H1 (cell line): ENCODE data around the gene ZMIZ1. TPM values are rescaled to one million over a fixed set of nuclear protein-coding genes. Genes with fewer than 3 reads are reported as not detected.

Experiments used
- CTCF ChIA-PET: fragments of 300-600 bp; sonication (Branson Sonifier 250); formaldehyde crosslinking; loops from one replicate; lab custom pipeline; 2021; ENCODE audit not compliant: partially characterized antibody; lab: Charles Lee
- POLR2A ChIA-PET: fragments of 300-600 bp; sonication (Branson Sonifier 250); formaldehyde crosslinking; loops from one replicate; lab custom pipeline; 2021; ENCODE audit warnings: inconsistent platforms; ENCODE audit not compliant: partially characterized antibody; lab: Charles Lee
- DNase-seq, 2 experiments: peaks; one replicate each; pipeline versions ENCODE4 v3.0.0 to v3.0.0-alpha.2; 2010 to 2022; ENCODE audit warnings: low spot score in 2 of 2, low read depth in 1 of 2, mixed read lengths in 1 of 2
- FAIRE-seq: peaks from 2 replicates; lab custom pipeline; 2011; peaks lifted over from hg19 to GRCh38; lab: Jason Lieb, UNC
- H2AFZ ChIP-seq: 2 replicates; pipeline ENCODE4 v1.8.1; 2012; ENCODE audit warnings: low read length, inconsistent platforms
- H2AK5ac ChIP-seq: 2 replicates; pipeline ENCODE4 v1.6.1; 2013; ENCODE audit warnings: low read depth, low read length
- H2BK120ac ChIP-seq: replicated peaks from 2 replicates; pipeline ENCODE3; 2013; ENCODE audit warnings: low read depth, low read length, inconsistent platforms
- H2BK12ac ChIP-seq: 2 replicates; pipeline ENCODE4 v1.6.1; 2013; ENCODE audit warnings: low read depth, low read length
- H2BK15ac ChIP-seq: 2 replicates; pipeline ENCODE4 v1.6.1; 2013; ENCODE audit warnings: low read length
- H2BK20ac ChIP-seq: 2 replicates; pipeline ENCODE4 v1.6.1; 2013; ENCODE audit warnings: low read length
- H2BK5ac ChIP-seq: 2 replicates; pipeline ENCODE4 v1.6.1; 2013; ENCODE audit warnings: low read depth, low read length
- H3K14ac ChIP-seq: 2 replicates; pipeline ENCODE4 v1.6.1; 2013; ENCODE audit warnings: inconsistent platforms; ENCODE audit not compliant: insufficient read length
- H3K18ac ChIP-seq: 2 replicates; pipeline ENCODE4 v1.6.1; 2013; ENCODE audit warnings: low read length; ENCODE audit errors: extremely low read depth
- H3K23ac ChIP-seq: 2 replicates; pipeline ENCODE4 v1.6.1; 2013; ENCODE audit warnings: inconsistent platforms; ENCODE audit not compliant: insufficient read length
- H3K23me2 ChIP-seq: 2 replicates; pipeline ENCODE4 v1.6.1; 2013; ENCODE audit warnings: low read depth, low read length
- H3K27ac ChIP-seq: 2 replicates; pipeline ENCODE4 v1.6.1; 2011; ENCODE audit warnings: low read depth, low read length, inconsistent platforms
- H3K27me3 ChIP-seq, 4 experiments: replicated peaks in 1 of 4; 1 replicate in 1 of 4; 2 replicates in 3 of 4; pipeline versions ENCODE4 v1.6.1 to v1.8.1; 2011 to 2013; ENCODE audit warnings: low read length in 3 of 4, mild to moderate bottlenecking in 3 of 4, inconsistent platforms in 2 of 4, mixed read lengths in 2 of 4, moderate library complexity in 1 of 4; ENCODE audit not compliant: control insufficient read depth in 3 of 4, insufficient read depth in 3 of 4; ENCODE audit errors: extremely low read depth in 1 of 4
- H3K36me3 ChIP-seq, 4 experiments: 2 replicates each; pipeline versions ENCODE4 v1.6.1 to v1.8.1; 2011 to 2013; ENCODE audit warnings: mild to moderate bottlenecking in 4 of 4, low read length in 3 of 4, moderate library complexity in 2 of 4, control low read depth in 1 of 4, inconsistent platforms in 1 of 4; ENCODE audit not compliant: insufficient read depth in 4 of 4, control insufficient read depth in 2 of 4
- H3K4ac ChIP-seq: replicated peaks from 2 replicates; pipeline ENCODE3; 2013; ENCODE audit warnings: low read length, low read depth, mixed read lengths, inconsistent platforms; ENCODE audit not compliant: insufficient read length
- H3K4me1 ChIP-seq, 4 experiments: replicated peaks in 1 of 4; 1 replicate in 1 of 4; 2 replicates in 3 of 4; pipeline versions ENCODE4 v1.6.1 to v1.8.1; 2011 to 2013; ENCODE audit warnings: low read length in 3 of 4, inconsistent platforms in 2 of 4, mixed read lengths in 1 of 4; ENCODE audit not compliant: insufficient read depth in 4 of 4, control insufficient read depth in 3 of 4
- H3K4me2 ChIP-seq, 2 experiments: 2 replicates each; pipeline versions ENCODE4 v1.6.1 to v1.8.1; 2011 to 2013; ENCODE audit warnings: low read depth in 2 of 2, low read length in 2 of 2, control low read depth in 1 of 2, inconsistent platforms in 1 of 2, mild to moderate bottlenecking in 1 of 2; ENCODE audit not compliant: insufficient read depth in 1 of 2
- H3K4me3 ChIP-seq, 4 experiments: fragments of 200-600, 300-600 bp in 1 of 4; sonication (generic), shearing (Covaris generic), sonication (Bioruptor Twin) in 1 of 4; 2 replicates each; pipeline versions ENCODE4 v1.5.1 to v1.8.1; 2011 to 2016; ENCODE audit warnings: low read length in 4 of 4, low read depth in 3 of 4, control low read depth in 2 of 4, inconsistent platforms in 2 of 4, mild to moderate bottlenecking in 2 of 4, mixed read lengths in 1 of 4, moderate library complexity in 1 of 4; ENCODE audit not compliant: insufficient read depth in 2 of 4; ENCODE audit errors: extremely low read depth in 1 of 4
- H3K56ac ChIP-seq: replicated peaks from 2 replicates; pipeline ENCODE3; 2013; ENCODE audit warnings: low read depth, mild to moderate bottlenecking, mixed read lengths, low read length, inconsistent platforms; ENCODE audit not compliant: insufficient read length
- H3K79me1 ChIP-seq: 2 replicates; pipeline ENCODE4 v1.6.1; 2013; ENCODE audit warnings: low read depth, low read length, control low read depth
- H3K79me2 ChIP-seq, 2 experiments: 2 replicates each; pipeline versions ENCODE4 v1.6.1 to v1.8.1; 2012 to 2013; ENCODE audit warnings: low read length in 2 of 2, mild to moderate bottlenecking in 2 of 2, inconsistent platforms in 1 of 2; ENCODE audit not compliant: insufficient read depth in 2 of 2, control insufficient read depth in 1 of 2
- H3K9ac ChIP-seq, 4 experiments: replicated peaks in 1 of 4; 1 replicate in 1 of 4; 2 replicates in 3 of 4; pipeline versions ENCODE4 v1.6.1 to v1.8.1; 2011 to 2013; ENCODE audit warnings: low read depth in 3 of 4, low read length in 3 of 4, control low read depth in 2 of 4, mild to moderate bottlenecking in 2 of 4, moderate library complexity in 2 of 4, inconsistent platforms in 1 of 4; ENCODE audit errors: extremely low read depth in 1 of 4
- H3K9me3 ChIP-seq, 2 experiments: 2 replicates each; pipeline versions ENCODE4 v1.6.1 to v1.8.1; 2012 to 2013; ENCODE audit warnings: mild to moderate bottlenecking in 2 of 2, moderate library complexity in 2 of 2, control low read depth in 1 of 2, inconsistent platforms in 1 of 2, low read depth in 1 of 2, low read length in 1 of 2, mixed read lengths in 1 of 2; ENCODE audit not compliant: insufficient read depth in 2 of 2
- H4K20me1 ChIP-seq, 2 experiments: replicated peaks in 1 of 2; 2 replicates each; pipeline versions ENCODE3 to v1.8.1; 2011 to 2013; ENCODE audit warnings: inconsistent platforms in 2 of 2, low read length in 2 of 2, mild to moderate bottlenecking in 1 of 2; ENCODE audit not compliant: insufficient read depth in 2 of 2, control insufficient read depth in 1 of 2
- H4K5ac ChIP-seq: 2 replicates; pipeline ENCODE4 v1.6.1; 2013; ENCODE audit warnings: low read length, low read depth, mixed read lengths, inconsistent platforms; ENCODE audit not compliant: insufficient read length
- H4K8ac ChIP-seq: 2 replicates; pipeline ENCODE4 v1.8.0; 2013; ENCODE audit warnings: mild to moderate bottlenecking, moderate library complexity, low read length, inconsistent platforms; ENCODE audit not compliant: insufficient read depth; ENCODE audit errors: extremely low read depth
- H4K91ac ChIP-seq: replicated peaks from 2 replicates; pipeline ENCODE3; 2013; ENCODE audit warnings: low read length, mixed read lengths, inconsistent platforms; ENCODE audit not compliant: insufficient read length
- CHD2 ChIP-seq: IDR thresholded peaks from 2 replicates; pipeline ENCODE4 v1.6.1; 2012; ENCODE audit warnings: low read length, improper control_type of control experiment
- CREB1 ChIP-seq: IDR thresholded peaks from 2 replicates; pipeline ENCODE4 v1.6.1; 2012; ENCODE audit warnings: inconsistent platforms
- EP300 ChIP-seq, 2 experiments: IDR thresholded peaks; 1 replicate in 1 of 2; 2 replicates in 1 of 2; pipeline ENCODE4 v1.6.1; 2011 to 2012; ENCODE audit warnings: low read depth in 2 of 2, low read length in 2 of 2, mild to moderate bottlenecking in 2 of 2, borderline replicate concordance in 1 of 2, inconsistent platforms in 1 of 2, moderate library complexity in 1 of 2
- HDAC6 ChIP-seq: IDR thresholded peaks from one replicate; pipeline ENCODE4 v1.7.1; 2012; ENCODE audit warnings: low read depth, mild to moderate bottlenecking, inconsistent platforms, low read length, moderate library complexity
- POLR2A ChIP-seq, 2 experiments: IDR thresholded peaks; 1 replicate in 1 of 2; 2 replicates in 1 of 2; pipeline ENCODE4 v1.6.1; 2011; ENCODE audit warnings: low read depth in 2 of 2, low read length in 2 of 2, mild to moderate bottlenecking in 2 of 2; ENCODE audit errors: control extremely low read depth in 1 of 2
- RBBP5 ChIP-seq: IDR thresholded peaks from 2 replicates; pipeline ENCODE4 v1.7.1; 2012; ENCODE audit warnings: low read depth, mild to moderate bottlenecking, inconsistent platforms, low read length, moderate library complexity, borderline replicate concordance
- SP1 ChIP-seq: IDR thresholded peaks from 2 replicates; pipeline ENCODE4 v1.6.1; 2011; ENCODE audit warnings: low read depth, low read length
- SRF ChIP-seq: IDR thresholded peaks from 2 replicates; pipeline ENCODE4 v1.6.1; 2011; ENCODE audit warnings: mild to moderate bottlenecking, low read depth, low read length, moderate library complexity
- TCF12 ChIP-seq: IDR thresholded peaks from 2 replicates; pipeline ENCODE4 v1.6.1; 2011; ENCODE audit warnings: low read depth, mild to moderate bottlenecking, low read length
- TEAD4 ChIP-seq: IDR thresholded peaks from 2 replicates; pipeline ENCODE4 v1.6.1; 2012; ENCODE audit warnings: low read depth, low read length, inconsistent platforms, mixed read lengths
- YY1 ChIP-seq: IDR thresholded peaks from 2 replicates; pipeline ENCODE4 v1.6.1; 2011; ENCODE audit warnings: low read depth, mild to moderate bottlenecking, low read length
- WGBS, 2 experiments: shearing (Covaris generic) in 1 of 2; methylation state at CpG; one replicate each; pipeline versions ENCODE4 v1.1.6 to v1.1.7; 2013 to 2015; ENCODE audit warnings: low lambda C conversion rate in 2 of 2, mixed read lengths in 2 of 2, inconsistent platforms in 1 of 2, low coverage in 1 of 2, missing lambda C conversion rate in 1 of 2; ENCODE audit not compliant: insufficient replicate concordance in 2 of 2, insufficient coverage in 1 of 2, insufficient read length in 1 of 2; ENCODE audit errors: extremely low coverage in 1 of 2, missing lambda C conversion rate in 1 of 2; 5-methylcytosine and 5-hydroxymethylcytosine counted together
- polyA plus RNA-seq, 7 experiments: library from polyadenylated mRNA; depleted of rRNA in 3 of 7; stranded (reverse) in 5 of 7; unstranded in 2 of 7; fragments of >200 nt in 5 of 7; fragments of 200-250 nt in 2 of 7; gene quantifications; 1 replicate in 5 of 7; 2 replicates in 1 of 7; 4 replicates in 1 of 7; pipeline versions ENCODE4 v1.2.1 to v1.2.3, GENCODE V29; 2011 to 2013; ENCODE audit warnings: missing spikeins in 2 of 7, mixed read lengths in 2 of 7
- total RNA-seq: library from RNA; stranded (reverse); fragmentation: NEBNext Ultra II Directional; extraction: Animal tissue kit (Norgen Biotek cat#: 25700); gene quantifications from 2 replicates; pipeline ENCODE4 v1.2.1, GENCODE V29; 2021
- TF ChIP-seq, protein P1 (sequence below): IDR thresholded peaks from 2 replicates; pipeline ENCODE4 v1.6.1; 2012; ENCODE audit warnings: low read length, inconsistent platforms
- TF ChIP-seq, protein P2 (sequence below): IDR thresholded peaks from 2 replicates; pipeline ENCODE4 v1.6.1; 2012; ENCODE audit warnings: inconsistent platforms

Gene ZMIZ1
- total and polyA plus RNA-seq, 2 of the 8 experiments (the other 6 are each of a cell fraction or from before 2014, with no cell fraction given), result 8.1 to 28.0 TPM

DNA sequence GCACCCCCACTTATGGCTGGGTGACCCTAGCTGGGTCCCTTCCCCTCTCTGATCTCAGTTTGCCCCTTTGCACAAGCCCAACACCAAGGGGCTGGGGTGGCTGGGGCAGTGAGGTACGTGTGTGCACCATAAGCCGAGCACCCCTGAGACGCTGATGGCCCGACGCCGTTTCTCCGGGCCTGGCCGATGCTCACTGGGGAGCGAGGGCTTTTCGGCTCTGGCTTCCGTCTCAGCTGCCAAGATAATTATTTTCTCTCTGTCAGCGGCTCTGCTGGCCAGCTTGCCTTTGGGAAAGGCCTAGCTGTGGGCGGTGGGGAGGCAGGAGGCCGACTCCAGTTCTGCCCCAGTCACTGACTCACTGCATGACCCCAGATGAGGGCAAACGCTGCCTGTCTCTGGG, 91.0 kb downstream of the ZMIZ1 start:
- WGBS, 2 experiments, result 95% methylated on average over 8 of the region's 15 CpGs; no CpG with 5 or more reads in 1 of the 2 experiments
- no peaks in the 10 kb centered on the region for H3K36me3 ChIP-seq
- FAIRE-seq (no peak), DNase-seq (no peak)
- POLR2A ChIA-PET, result interaction anchor here (0.9 to 1.6 kb wide), 6 partner anchors 11 to 28 kb away, joined by 3 to 4 read pairs (median 3); no protein-coding TSS in a partner anchor
- 0 out of 2 replicates have a peak overlapping the region, but pooled peaks have one; percentile 0 for H2BK20ac ChIP-seq
- H3K27ac ChIP-seq, result no peak overlapping the region
- H4K5ac ChIP-seq, result peak overlapping the region; percentile 22
- H3K23ac ChIP-seq, result no peak overlapping the region
- H3K4me1 ChIP-seq, result peaks cover 21 to 44% (median 34%) of the 10 kb centered on the region in 4 experiments
- no peak overlapping the region for H3K4me2 ChIP-seq
- H4K8ac ChIP-seq, result peak overlapping the region; percentile 59; the same call in 1 of the 2 replicates
- H3K56ac ChIP-seq, result no peak overlapping the region
- CTCF ChIA-PET, result interaction anchor here (0.8 to 32.0 kb wide), 6 partner anchors 11 to 70 kb away, joined by 3 to 396 read pairs (median 14); no protein-coding TSS in a partner anchor
- peak overlapping the region; percentile 97 for H2BK5ac ChIP-seq
- no peak overlapping the region for H3K4me3 ChIP-seq
- no peaks in the 10 kb centered on the region for H3K9me3 ChIP-seq
- H2AK5ac ChIP-seq, result peak overlapping the region; percentile 99; the same call in 1 of the 2 replicates
- peak overlapping the region; percentile 100 for H2BK12ac ChIP-seq
- no peaks in the 10 kb centered on the region; a peak in 1 of 7 replicates for H3K27me3 ChIP-seq
- no peak overlapping the region for H2AFZ ChIP-seq
- no peak overlapping the region for H3K14ac ChIP-seq
- H2BK120ac ChIP-seq, result no peak overlapping the region
- peak overlapping the region; percentile 29; the same call in 1 of the 2 replicates for H3K18ac ChIP-seq
- 0 out of 2 replicates have a peak overlapping the region, but pooled peaks have one; percentile 1 for H2BK15ac ChIP-seq
- H3K23me2 ChIP-seq, result no peaks in the 10 kb centered on the region
- H3K9ac ChIP-seq, result no peak overlapping the region
- no peak overlapping the region for H3K4ac ChIP-seq
- no peak overlapping the region for H4K91ac ChIP-seq
- H4K20me1 ChIP-seq, result peaks cover 0 to 10% of the 10 kb centered on the region in 2 experiments
- H3K79me1 ChIP-seq, result peaks cover 12% of the 10 kb centered on the region
- H3K79me2 ChIP-seq, result peaks cover 0 to 35% of the 10 kb centered on the region in 2 experiments; a peak in 1 of 4 replicates
- TF ChIP-seq, protein P1, sequence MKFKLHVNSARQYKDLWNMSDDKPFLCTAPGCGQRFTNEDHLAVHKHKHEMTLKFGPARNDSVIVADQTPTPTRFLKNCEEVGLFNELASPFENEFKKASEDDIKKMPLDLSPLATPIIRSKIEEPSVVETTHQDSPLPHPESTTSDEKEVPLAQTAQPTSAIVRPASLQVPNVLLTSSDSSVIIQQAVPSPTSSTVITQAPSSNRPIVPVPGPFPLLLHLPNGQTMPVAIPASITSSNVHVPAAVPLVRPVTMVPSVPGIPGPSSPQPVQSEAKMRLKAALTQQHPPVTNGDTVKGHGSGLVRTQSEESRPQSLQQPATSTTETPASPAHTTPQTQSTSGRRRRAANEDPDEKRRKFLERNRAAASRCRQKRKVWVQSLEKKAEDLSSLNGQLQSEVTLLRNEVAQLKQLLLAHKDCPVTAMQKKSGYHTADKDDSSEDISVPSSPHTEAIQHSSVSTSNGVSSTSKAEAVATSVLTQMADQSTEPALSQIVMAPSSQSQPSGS, result no peak
- no peak for TF ChIP-seq YY1
- no peak for TF ChIP-seq RBBP5
- no peak for TF ChIP-seq POLR2A (IDR thresholded peaks at IDR 0.05; ENCODE audit: control extremely low read depth in 1 of 2, low read depth in 2 of 2, low read length in 2 of 2)
- TF ChIP-seq CHD2, result no peak
- TF ChIP-seq SP1, result no peak
- no peak for TF ChIP-seq EP300 (IDR thresholded peaks at IDR 0.05; ENCODE audit: borderline replicate concordance in 1 of 2, low read depth in 2 of 2, low read length in 2 of 2)
- TF ChIP-seq, protein P2, sequence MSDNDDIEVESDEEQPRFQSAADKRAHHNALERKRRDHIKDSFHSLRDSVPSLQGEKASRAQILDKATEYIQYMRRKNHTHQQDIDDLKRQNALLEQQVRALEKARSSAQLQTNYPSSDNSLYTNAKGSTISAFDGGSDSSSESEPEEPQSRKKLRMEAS, result no peak
- no peak for TF ChIP-seq HDAC6
- TF ChIP-seq CREB1, result no peak
- no peak for TF ChIP-seq TEAD4
- TF ChIP-seq SRF, result no peak
- no peak for TF ChIP-seq TCF12
